ENCODE data around the gene SORL1.

Gene SORL1

GRCh38 chr11:121659811-121660210 is 207.7 kb downstream of the SORL1 start:
- H3K9ac ChIP-seq (ENCODE audit: low read depth in 1 of 2, low read length in 2 of 2) = no peak overlapping the region
- no peak overlapping the region for H3K4me3 ChIP-seq (ENCODE audit: low read depth in 1 of 2, low read length in 2 of 2)
- H3K4me1 ChIP-seq (ENCODE audit: control insufficient read depth in 1 of 2, insufficient read depth in 2 of 2, low read length in 2 of 2) = peaks cover 6 to 9% of the 10 kb centered on the region in 2 donors
- H3K27ac ChIP-seq (ENCODE audit: low read depth, low read length) = no peak overlapping the region
- no peaks in the 10 kb centered on the region for H3K27me3 ChIP-seq (ENCODE audit: control insufficient read depth in 1 of 2, insufficient read depth in 2 of 2, low read length in 2 of 2)
- no peaks in the 10 kb centered on the region for H3K36me3 ChIP-seq (ENCODE audit: control insufficient read depth in 1 of 2, insufficient read depth in 2 of 2, low read length in 2 of 2)
- H3K9me3 ChIP-seq (ENCODE audit: control insufficient read depth in 1 of 2, low read length in 2 of 2) = no peaks in the 10 kb centered on the region

GRCh38 chr11:121661880-121662486 is 209.9 kb downstream of the SORL1 start:
- no peak overlapping the region for H3K27ac ChIP-seq (ENCODE audit: low read depth, low read length)
- H3K9ac ChIP-seq (ENCODE audit: low read depth in 1 of 2, low read length in 2 of 2) = no peak overlapping the region
- H3K27me3 ChIP-seq (ENCODE audit: control insufficient read depth in 1 of 2, insufficient read depth in 2 of 2, low read length in 2 of 2) = no peaks in the 10 kb centered on the region
- no peaks in the 10 kb centered on the region for H3K9me3 ChIP-seq (ENCODE audit: control insufficient read depth in 1 of 2, low read length in 2 of 2)
- H3K36me3 ChIP-seq (ENCODE audit: control insufficient read depth in 1 of 2, insufficient read depth in 2 of 2, low read length in 2 of 2) = no peaks in the 10 kb centered on the region
- no peaks in the 10 kb centered on the region for H3K4me1 ChIP-seq (ENCODE audit: control insufficient read depth in 1 of 2, insufficient read depth in 2 of 2, low read length in 2 of 2)
- no peak overlapping the region for H3K4me3 ChIP-seq (ENCODE audit: low read depth in 1 of 2, low read length in 2 of 2)

- Histone ChIP-seq H3K27ac (ENCODE audit: low read depth, low read length) (no peak overlapping the region), H3K9ac (ENCODE audit: low read depth in 1 of 2, low read length in 2 of 2) (no peak overlapping the region), H3K27me3 (ENCODE audit: control insufficient read depth in 1 of 2, insufficient read depth in 2 of 2, low read length in 2 of 2) (no peaks in the 10 kb centered on the region), H3K9me3 (ENCODE audit: control insufficient read depth in 1 of 2, low read length in 2 of 2) (no peaks in the 10 kb centered on the region), H3K4me3 (ENCODE audit: low read depth in 1 of 2, low read length in 2 of 2) (no peak overlapping the region), H3K4me1 (ENCODE audit: control insufficient read depth in 1 of 2, insufficient read depth in 2 of 2, low read length in 2 of 2) (no peaks in the 10 kb centered on the region), H3K36me3 (ENCODE audit: control insufficient read depth in 1 of 2, insufficient read depth in 2 of 2, low read length in 2 of 2) (no peaks in the 10 kb centered on the region)
Measured at GRCh38 chr11:121664144-121664543, 212.0 kb downstream of the SORL1 start.

- H3K4me1 ChIP-seq (ENCODE audit: control insufficient read depth in 1 of 2, insufficient read depth in 2 of 2, low read length in 2 of 2) = no peaks in the 10 kb centered on the region
- no peaks in the 10 kb centered on the region for H3K36me3 ChIP-seq (ENCODE audit: control insufficient read depth in 1 of 2, insufficient read depth in 2 of 2, low read length in 2 of 2)
- peaks cover 0 to 2% of the 10 kb centered on the region in 2 donors for H3K27me3 ChIP-seq (ENCODE audit: control insufficient read depth in 1 of 2, insufficient read depth in 2 of 2, low read length in 2 of 2)
- no peak overlapping the region for H3K27ac ChIP-seq (ENCODE audit: low read depth, low read length)
- H3K9ac ChIP-seq (ENCODE audit: low read depth in 1 of 2, low read length in 2 of 2) = no peak overlapping the region
- no peak overlapping the region for H3K4me3 ChIP-seq (ENCODE audit: low read depth in 1 of 2, low read length in 2 of 2)
- H3K9me3 ChIP-seq (ENCODE audit: control insufficient read depth in 1 of 2, low read length in 2 of 2) = no peaks in the 10 kb centered on the region
Measured at GRCh38 chr11:121665206-121665838, 213.2 kb downstream of the SORL1 start.

GRCh38 chr11:121667836-121668235 is 215.7 kb downstream of the SORL1 start:
- H3K27me3 ChIP-seq (ENCODE audit: control insufficient read depth in 1 of 2, insufficient read depth in 2 of 2, low read length in 2 of 2) = peaks cover 0 to 8% of the 10 kb centered on the region in 2 donors
- H3K27ac ChIP-seq (ENCODE audit: low read depth, low read length) = no peak overlapping the region
- H3K9ac ChIP-seq (ENCODE audit: low read depth in 1 of 2, low read length in 2 of 2) = no peak overlapping the region
- H3K4me3 ChIP-seq (ENCODE audit: low read depth in 1 of 2, low read length in 2 of 2) = no peak overlapping the region
- no peaks in the 10 kb centered on the region for H3K36me3 ChIP-seq (ENCODE audit: control insufficient read depth in 1 of 2, insufficient read depth in 2 of 2, low read length in 2 of 2)
- no peaks in the 10 kb centered on the region for H3K9me3 ChIP-seq (ENCODE audit: control insufficient read depth in 1 of 2, low read length in 2 of 2)
- H3K4me1 ChIP-seq (ENCODE audit: control insufficient read depth in 1 of 2, insufficient read depth in 2 of 2, low read length in 2 of 2) = no peaks in the 10 kb centered on the region

- no peak overlapping the region for H3K4me3 ChIP-seq (ENCODE audit: low read depth in 1 of 2, low read length in 2 of 2)
- H3K27ac ChIP-seq (ENCODE audit: low read depth, low read length) = no peak overlapping the region
- no peaks in the 10 kb centered on the region for H3K4me1 ChIP-seq (ENCODE audit: control insufficient read depth in 1 of 2, insufficient read depth in 2 of 2, low read length in 2 of 2)
Measured at GRCh38 chr11:121669422-121669821, 217.3 kb downstream of the SORL1 start.

GRCh38 chr11:121670266-121670665 is 218.2 kb downstream of the SORL1 start:
- Histone ChIP-seq H3K36me3 (ENCODE audit: control insufficient read depth in 1 of 2, insufficient read depth in 2 of 2, low read length in 2 of 2) (no peaks in the 10 kb centered on the region), H3K4me1 (ENCODE audit: control insufficient read depth in 1 of 2, insufficient read depth in 2 of 2, low read length in 2 of 2) (no peaks in the 10 kb centered on the region), H3K27me3 (ENCODE audit: control insufficient read depth in 1 of 2, insufficient read depth in 2 of 2, low read length in 2 of 2) (peaks cover 0 to 8% of the 10 kb centered on the region in 2 donors), H3K9ac (ENCODE audit: low read depth in 1 of 2, low read length in 2 of 2) (no peak overlapping the region), H3K4me3 (ENCODE audit: low read depth in 1 of 2, low read length in 2 of 2) (no peak overlapping the region), H3K27ac (ENCODE audit: low read depth, low read length) (no peak overlapping the region), H3K9me3 (ENCODE audit: control insufficient read depth in 1 of 2, low read length in 2 of 2) (no peaks in the 10 kb centered on the region)

More at GRCh38 chr11:121669422-121669821, 217.3 kb downstream of the SORL1 start:
- Histone ChIP-seq H3K9me3 (ENCODE audit: control insufficient read depth in 1 of 2, low read length in 2 of 2) (no peaks in the 10 kb centered on the region), H3K9ac (ENCODE audit: low read depth in 1 of 2, low read length in 2 of 2) (no peak overlapping the region), H3K36me3 (ENCODE audit: control insufficient read depth in 1 of 2, insufficient read depth in 2 of 2, low read length in 2 of 2) (no peaks in the 10 kb centered on the region), H3K27me3 (ENCODE audit: control insufficient read depth in 1 of 2, insufficient read depth in 2 of 2, low read length in 2 of 2) (peaks cover 0 to 8% of the 10 kb centered on the region in 2 donors)

- no peak overlapping the region for H3K4me3 ChIP-seq (ENCODE audit: low read depth in 1 of 2, low read length in 2 of 2)
- H3K27ac ChIP-seq (ENCODE audit: low read depth, low read length) = no peak overlapping the region
- no peaks in the 10 kb centered on the region for H3K4me1 ChIP-seq (ENCODE audit: control insufficient read depth in 1 of 2, insufficient read depth in 2 of 2, low read length in 2 of 2)
- H3K9me3 ChIP-seq (ENCODE audit: control insufficient read depth in 1 of 2, low read length in 2 of 2) = no peaks in the 10 kb centered on the region
- no peak overlapping the region for H3K9ac ChIP-seq (ENCODE audit: low read depth in 1 of 2, low read length in 2 of 2)
- no peaks in the 10 kb centered on the region for H3K36me3 ChIP-seq (ENCODE audit: control insufficient read depth in 1 of 2, insufficient read depth in 2 of 2, low read length in 2 of 2)
- peaks cover 0 to 8% of the 10 kb centered on the region in 2 donors for H3K27me3 ChIP-seq (ENCODE audit: control insufficient read depth in 1 of 2, insufficient read depth in 2 of 2, low read length in 2 of 2)
Measured at GRCh38 chr11:121670805-121671282, 218.7 kb downstream of the SORL1 start.

GRCh38 chr11:121671283-121672168 is 219.4 kb downstream of the SORL1 start:
- Histone ChIP-seq H3K9me3 (ENCODE audit: control insufficient read depth in 1 of 2, low read length in 2 of 2) (no peaks in the 10 kb centered on the region), H3K9ac (ENCODE audit: low read depth in 1 of 2, low read length in 2 of 2) (no peak overlapping the region), H3K4me3 (ENCODE audit: low read depth in 1 of 2, low read length in 2 of 2) (no peak overlapping the region), H3K27me3 (ENCODE audit: control insufficient read depth in 1 of 2, insufficient read depth in 2 of 2, low read length in 2 of 2) (peaks cover 0 to 8% of the 10 kb centered on the region in 2 donors), H3K36me3 (ENCODE audit: control insufficient read depth in 1 of 2, insufficient read depth in 2 of 2, low read length in 2 of 2) (no peaks in the 10 kb centered on the region), H3K27ac (ENCODE audit: low read depth, low read length) (no peak overlapping the region), H3K4me1 (ENCODE audit: control insufficient read depth in 1 of 2, insufficient read depth in 2 of 2, low read length in 2 of 2) (no peaks in the 10 kb centered on the region)

Measured in duodenal mucosa (tissue), 2 donors.